GM21576 (cell line): ENCODE measurements around the gene CCR2.

Source experiments
- ATAC-seq: cut with Tn5 transposase; IDR thresholded peaks from one replicate; pipeline ENCODE4 v1.9.1; 2021; ENCODE audit warnings: mild to moderate bottlenecking, moderate library complexity; ENCODE audit not compliant: unreplicated experiment

CCR2 gene

DNA sequence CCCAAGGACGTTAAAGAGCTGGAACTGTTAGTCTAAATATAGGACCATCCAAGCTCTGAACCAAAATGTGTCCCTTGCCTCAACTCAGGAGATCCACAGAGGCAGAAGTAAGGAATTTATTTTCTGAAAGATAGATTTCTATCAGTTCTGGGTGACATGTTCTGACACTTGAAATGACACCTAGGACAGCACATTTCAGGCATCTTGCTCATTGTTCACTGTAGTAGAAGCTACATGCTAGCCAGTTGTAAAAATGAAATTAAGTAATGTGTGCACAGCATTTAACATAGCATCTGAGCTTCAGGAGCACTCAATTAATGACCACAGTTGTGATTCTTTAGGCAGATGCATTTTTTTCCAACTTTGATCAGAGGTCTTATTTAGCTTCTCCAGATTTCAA, 567 bp downstream of the CCR2 start:
- no peak for ATAC-seq

DNA sequence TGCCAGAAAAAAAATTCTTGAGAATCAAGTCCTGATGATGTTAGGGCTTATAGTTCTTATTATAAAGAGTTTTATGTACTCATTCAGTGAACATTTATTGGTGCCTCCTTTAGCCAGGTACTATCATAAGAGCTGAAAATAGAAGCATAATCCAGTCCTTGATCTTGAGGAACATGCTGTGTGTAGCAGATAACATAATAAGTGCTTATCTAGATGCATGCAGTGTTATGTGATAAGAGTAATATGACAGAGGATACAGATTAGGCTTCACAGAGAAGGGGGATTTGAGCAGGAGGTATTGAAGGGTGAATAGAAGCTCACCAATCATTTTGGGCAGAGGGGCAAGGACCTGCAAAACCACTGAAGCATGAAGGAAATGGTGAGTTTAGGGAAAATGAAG, 1.1 kb downstream of the CCR2 start:
- no peak for ATAC-seq

- no peak for ATAC-seq
These were observed 2.4 kb downstream of the CCR2 start for GRCh38 chr3:46356276-46356675.

DNA sequence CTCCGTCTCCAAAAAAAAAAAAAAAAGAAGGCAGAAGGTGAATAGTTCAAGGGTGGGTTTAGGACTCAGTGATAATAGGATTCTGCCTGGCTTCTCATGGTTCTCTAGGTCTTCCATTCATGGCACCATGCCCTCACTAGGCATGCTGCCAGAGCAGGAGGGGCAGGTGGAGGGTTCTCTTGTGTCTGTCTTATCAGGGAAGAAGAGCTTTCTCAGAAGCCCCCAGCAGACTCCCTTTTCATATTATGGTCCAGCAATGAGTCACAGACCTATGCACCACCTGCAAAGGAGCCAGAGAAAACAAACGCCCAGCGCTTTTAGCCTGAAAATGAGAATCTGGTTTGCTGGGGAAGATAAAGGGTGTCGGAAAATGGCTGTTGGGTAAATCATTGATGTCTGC, 3.0 kb downstream of the CCR2 start:
- no peak for ATAC-seq

DNA sequence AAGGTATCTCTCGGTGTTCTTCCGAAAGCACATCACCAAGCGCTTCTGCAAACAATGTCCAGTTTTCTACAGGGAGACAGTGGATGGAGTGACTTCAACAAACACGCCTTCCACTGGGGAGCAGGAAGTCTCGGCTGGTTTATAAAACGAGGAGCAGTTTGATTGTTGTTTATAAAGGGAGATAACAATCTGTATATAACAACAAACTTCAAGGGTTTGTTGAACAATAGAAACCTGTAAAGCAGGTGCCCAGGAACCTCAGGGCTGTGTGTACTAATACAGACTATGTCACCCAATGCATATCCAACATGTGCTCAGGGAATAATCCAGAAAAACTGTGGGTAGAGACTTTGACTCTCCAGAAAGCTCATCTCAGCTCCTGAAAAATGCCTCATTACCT, 4.6 kb downstream of the CCR2 start:
- no peak for ATAC-seq

DNA sequence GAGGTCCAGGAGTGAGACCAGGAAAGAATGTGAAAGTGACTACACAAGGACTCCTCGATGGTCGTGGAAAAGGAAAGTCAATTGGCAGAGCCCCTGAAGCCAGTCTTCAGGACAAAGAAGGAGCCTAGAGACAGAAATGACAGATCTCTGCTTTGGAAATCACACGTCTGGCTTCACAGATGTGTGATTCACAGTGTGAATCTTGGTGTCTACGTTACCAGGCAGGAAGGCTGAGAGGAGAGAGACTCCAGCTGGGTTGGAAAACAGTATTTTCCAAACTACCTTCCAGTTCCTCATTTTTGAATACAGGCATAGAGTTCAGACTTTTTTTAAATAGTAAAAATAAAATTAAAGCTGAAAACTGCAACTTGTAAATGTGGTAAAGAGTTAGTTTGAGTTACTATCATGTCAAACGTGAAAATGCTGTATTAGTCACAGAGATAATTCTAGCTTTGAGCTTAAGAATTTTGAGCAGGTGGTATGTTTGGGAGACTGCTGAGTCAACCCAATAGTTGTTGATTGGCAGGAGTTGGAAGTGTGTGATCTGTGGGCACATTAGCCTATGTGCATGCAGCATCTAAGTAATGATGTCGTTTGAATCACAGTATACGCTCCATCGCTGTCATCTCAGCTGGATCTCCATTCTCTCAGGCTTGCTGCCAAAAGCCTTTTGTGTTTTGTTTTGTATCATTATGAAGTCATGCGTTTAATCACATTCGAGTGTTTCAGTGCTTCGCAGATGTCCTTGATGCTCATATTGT, 6.0 kb downstream of the CCR2 start:
- peak; percentile 51 for ATAC-seq

DNA sequence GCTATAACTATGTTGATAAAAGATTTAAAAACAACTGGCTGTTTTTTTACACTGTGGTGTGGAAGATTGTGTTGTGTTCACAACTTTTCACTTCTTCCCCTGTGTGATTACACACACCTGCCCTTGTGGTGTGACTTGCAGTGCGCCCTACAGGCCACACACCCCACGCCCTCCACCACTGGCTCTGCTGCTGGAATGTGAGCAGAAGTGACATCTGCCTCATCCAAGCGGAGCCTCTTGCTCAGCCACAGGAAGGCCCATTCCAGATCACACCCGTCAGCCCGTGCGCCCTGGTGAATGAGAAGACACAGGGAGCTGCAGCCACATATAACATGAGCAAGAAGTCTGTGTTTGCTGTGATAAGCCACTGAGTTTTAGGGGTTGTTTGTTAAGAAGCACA, 7.0 kb downstream of the CCR2 start:
- ATAC-seq, result no peak

GRCh38 chr3:46361408-46362283, 7.7 kb downstream of the CCR2 start:
- ATAC-seq, result no peak

DNA sequence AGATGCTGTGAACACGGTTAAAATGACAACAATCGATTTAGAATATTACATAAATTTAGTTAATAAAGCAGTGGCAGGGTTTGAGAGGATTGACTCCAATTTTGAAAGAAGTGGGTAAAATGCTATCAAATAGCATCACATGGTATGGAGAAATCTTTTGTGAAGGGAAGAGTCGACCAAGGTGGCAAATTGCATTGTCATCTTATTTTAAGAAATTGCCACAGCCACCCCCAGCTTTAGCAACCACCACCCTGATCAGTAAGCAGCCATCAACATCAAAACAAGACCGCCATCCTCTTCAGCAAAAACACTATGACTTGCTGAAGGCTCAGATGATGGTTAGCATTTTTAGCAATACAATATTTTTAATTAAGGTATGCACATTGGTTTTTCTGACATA, 11.1 kb downstream of the CCR2 start:
- no peak for ATAC-seq

DNA sequence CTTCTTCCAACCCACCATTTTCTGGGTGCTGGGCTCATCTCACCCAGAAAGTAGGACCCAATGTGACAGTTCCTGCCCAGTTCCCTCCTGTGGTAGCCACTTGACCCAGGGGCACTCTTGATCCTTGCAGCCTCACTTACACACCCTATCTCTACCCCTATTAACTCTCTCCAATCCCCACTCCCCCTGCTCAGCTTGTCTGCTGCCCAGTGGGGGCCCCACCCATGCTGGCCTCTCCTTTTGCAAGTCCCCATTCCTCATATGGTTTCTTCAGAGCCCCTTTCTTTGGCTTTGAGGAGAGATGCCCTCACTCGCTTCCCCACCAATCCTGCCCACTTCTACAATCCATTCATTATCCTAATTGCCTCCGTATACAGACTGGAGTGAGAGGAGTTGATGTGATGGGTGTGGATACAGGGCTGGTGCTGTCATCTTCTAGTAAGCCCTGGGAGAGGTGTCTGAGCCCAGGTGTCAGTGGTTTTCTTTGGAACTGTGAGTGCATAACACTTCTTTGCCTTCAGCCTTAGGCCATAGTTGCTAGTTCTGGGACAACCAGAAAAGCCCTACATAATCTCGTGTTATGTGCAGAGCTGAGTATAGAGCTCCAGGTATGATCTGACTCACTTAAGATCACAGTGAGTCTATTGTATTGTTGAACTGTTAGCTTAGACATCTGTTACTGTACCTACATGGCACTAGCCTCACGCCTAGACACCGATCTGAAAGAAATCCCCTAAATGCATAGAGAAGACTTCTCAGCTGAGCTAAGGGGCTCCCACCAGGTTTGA, 12.0 kb downstream of the CCR2 start:
- ATAC-seq, result no peak

DNA sequence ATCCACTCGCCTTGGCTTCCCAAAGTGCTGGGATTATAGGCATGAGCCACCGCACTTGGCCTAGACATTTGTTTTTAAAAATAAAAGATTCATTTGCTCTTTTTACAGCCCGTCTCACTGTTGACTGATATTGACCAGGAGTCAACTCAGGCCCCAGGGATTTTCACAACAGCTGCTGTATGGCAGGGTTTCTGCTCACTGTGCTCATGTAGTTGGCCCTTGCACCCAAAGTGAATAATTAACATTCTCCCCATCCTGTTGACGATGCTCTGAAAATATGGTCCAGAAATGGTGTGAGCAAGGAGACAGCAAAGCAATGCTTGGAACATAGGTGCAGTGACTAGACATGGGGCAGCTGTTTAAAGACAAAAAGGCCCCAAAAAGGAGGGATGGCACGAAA, 13.9 kb downstream of the CCR2 start:
- ATAC-seq, result no peak

DNA sequence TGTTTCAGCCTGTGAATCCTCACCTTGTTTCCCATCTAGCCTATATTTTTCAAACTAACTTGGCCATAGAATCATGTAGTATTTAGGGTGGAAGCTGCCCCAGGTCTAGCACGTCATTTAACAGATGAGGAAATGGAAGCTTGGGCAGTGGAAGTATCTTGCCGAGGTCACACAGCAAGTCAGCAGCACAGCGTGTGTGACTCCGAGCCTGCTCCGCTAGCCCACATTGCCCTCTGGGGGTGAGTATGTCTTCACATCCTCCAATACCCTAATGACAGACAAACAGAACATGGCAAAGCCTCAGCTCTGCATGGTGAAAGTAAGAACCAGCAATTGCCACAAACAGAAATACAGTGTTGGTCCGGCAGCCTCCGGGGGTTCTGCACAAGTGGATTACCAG, 14.7 kb downstream of the CCR2 start:
- ATAC-seq, result peak; percentile 45

- ATAC-seq, result no peak
These were observed 15.2 kb downstream of the CCR2 start for GRCh38 chr3:46369151-46369550.

GRCh38 chr3:46369675-46370132, 15.8 kb downstream of the CCR2 start:
- peak; percentile 67 for ATAC-seq

DNA sequence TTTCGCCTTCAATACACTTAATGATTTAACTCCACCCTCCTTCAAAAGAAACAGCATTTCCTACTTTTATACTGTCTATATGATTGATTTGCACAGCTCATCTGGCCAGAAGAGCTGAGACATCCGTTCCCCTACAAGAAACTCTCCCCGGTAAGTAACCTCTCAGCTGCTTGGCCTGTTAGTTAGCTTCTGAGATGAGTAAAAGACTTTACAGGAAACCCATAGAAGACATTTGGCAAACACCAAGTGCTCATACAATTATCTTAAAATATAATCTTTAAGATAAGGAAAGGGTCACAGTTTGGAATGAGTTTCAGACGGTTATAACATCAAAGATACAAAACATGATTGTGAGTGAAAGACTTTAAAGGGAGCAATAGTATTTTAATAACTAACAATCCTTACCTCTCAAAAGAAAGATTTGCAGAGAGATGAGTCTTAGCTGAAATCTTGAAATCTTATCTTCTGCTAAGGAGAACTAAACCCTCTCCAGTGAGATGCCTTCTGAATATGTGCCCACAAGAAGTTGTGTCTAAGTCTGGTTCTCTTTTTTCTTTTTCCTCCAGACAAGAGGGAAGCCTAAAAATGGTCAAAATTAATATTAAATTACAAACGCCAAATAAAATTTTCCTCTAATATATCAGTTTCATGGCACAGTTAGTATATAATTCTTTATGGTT, 17.1 kb downstream of the CCR2 start, which contains the start of gene CCR5:
Gene CCR5, plus strand, starts transcription at position 108 of the 680 bp plus-strand sequence. CDS start 1,957 bp downstream, outside the sequence.
- no peak for ATAC-seq

- ATAC-seq, result no peak
These were observed 17.8 kb downstream of the CCR2 start for GRCh38 chr3:46371519-46372340.

DNA sequence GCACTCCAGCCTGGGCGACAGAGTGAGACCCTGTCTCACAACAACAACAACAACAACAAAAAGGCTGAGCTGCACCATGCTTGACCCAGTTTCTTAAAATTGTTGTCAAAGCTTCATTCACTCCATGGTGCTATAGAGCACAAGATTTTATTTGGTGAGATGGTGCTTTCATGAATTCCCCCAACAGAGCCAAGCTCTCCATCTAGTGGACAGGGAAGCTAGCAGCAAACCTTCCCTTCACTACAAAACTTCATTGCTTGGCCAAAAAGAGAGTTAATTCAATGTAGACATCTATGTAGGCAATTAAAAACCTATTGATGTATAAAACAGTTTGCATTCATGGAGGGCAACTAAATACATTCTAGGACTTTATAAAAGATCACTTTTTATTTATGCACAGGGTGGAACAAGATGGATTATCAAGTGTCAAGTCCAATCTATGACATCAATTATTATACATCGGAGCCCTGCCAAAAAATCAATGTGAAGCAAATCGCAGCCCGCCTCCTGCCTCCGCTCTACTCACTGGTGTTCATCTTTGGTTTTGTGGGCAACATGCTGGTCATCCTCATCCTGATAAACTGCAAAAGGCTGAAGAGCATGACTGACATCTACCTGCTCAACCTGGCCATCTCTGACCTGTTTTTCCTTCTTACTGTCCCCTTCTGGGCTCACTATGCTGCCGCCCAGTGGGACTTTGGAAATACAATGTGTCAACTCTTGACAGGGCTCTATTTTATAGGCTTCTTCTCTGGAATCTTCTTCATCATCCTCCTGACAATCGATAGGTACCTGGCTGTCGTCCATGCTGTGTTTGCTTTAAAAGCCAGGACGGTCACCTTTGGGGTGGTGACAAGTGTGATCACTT, 18.8 kb downstream of the CCR2 start:
- ATAC-seq, result no peak

GRCh38 chr3:46374755-46375154, 20.8 kb downstream of the CCR2 start:
- no peak for ATAC-seq

GRCh38 chr3:46375218-46375617, 21.3 kb downstream of the CCR2 start:
- ATAC-seq, result no peak
